GM20431 (cell line): ENCODE measurements around the gene SGCE.

ENCODE experiments used
- in situ Hi-C: fragments of 300-500 bp; cut with MseI, MboI; formaldehyde crosslinking; loops from one replicate; pipeline ENCODE4 v1.15.0; 2020; ENCODE audit warnings: low sequenced_read_pairs; ENCODE audit not compliant: unreplicated experiment

SGCE gene

GRCh38 chr7:94660006-94660405 is 4.1 kb upstream of the SGCE start:
- in situ Hi-C loops = no loop called here

GRCh38 chr7:94658826-94659225 is 2.9 kb upstream of the SGCE start:
- in situ Hi-C loops = no loop called here

GRCh38 chr7:94657771-94658693 is 2.1 kb upstream of the SGCE start:
- in situ Hi-C loops = no loop called here

- in situ Hi-C loops = no loop called here
Measured at GRCh38 chr7:94656925-94657731, 1.2 kb upstream of the SGCE start.

- in situ Hi-C loops = no loop called here
Measured at GRCh38 chr7:94656658-94656924, 658 bp upstream of the SGCE start.

GRCh38 chr7:94655126-94655847 is 646 bp downstream of the SGCE start:
- in situ Hi-C loops = no loop called here

- in situ Hi-C loops = no loop called here
Measured at GRCh38 chr7:94654783-94655125, 1.2 kb downstream of the SGCE start.

GRCh38 chr7:94650147-94651051 is 5.5 kb downstream of the SGCE start:
- in situ Hi-C loops = no loop called here

GRCh38 chr7:94649450-94649849 is 6.5 kb downstream of the SGCE start:
- in situ Hi-C loops = no loop called here

GRCh38 chr7:94648731-94649130 is 7.2 kb downstream of the SGCE start:
- in situ Hi-C loops = no loop called here

- in situ Hi-C loops = no loop called here
Measured at GRCh38 chr7:94647295-94647694, 8.6 kb downstream of the SGCE start.

- in situ Hi-C loops = no loop called here
Measured at GRCh38 chr7:94643771-94644545, 12.0 kb downstream of the SGCE start.

GRCh38 chr7:94642838-94643653 is 12.9 kb downstream of the SGCE start:
- in situ Hi-C loops = no loop called here

GRCh38 chr7:94639384-94639783 is 16.5 kb downstream of the SGCE start:
- in situ Hi-C loops = no loop called here

GRCh38 chr7:94635687-94636086 is 20.2 kb downstream of the SGCE start:
- in situ Hi-C loops = no loop called here

GRCh38 chr7:94634502-94634901 is 21.4 kb downstream of the SGCE start:
- in situ Hi-C loops = no loop called here

- in situ Hi-C loops = no loop called here
Measured at GRCh38 chr7:94633687-94634086, 22.2 kb downstream of the SGCE start.

GRCh38 chr7:94633014-94633341 is 23.0 kb downstream of the SGCE start:
- in situ Hi-C loops = no loop called here
